NCI-H2171 treated with DMSO at 0.1 percent for 48 hours (cell line): ENCODE data around the gene MGP.

Experiments used
- DNase-seq: peaks from one replicate; lab custom pipeline; 2025; lab: John Stamatoyannopoulos, UW

Gene MGP

GRCh38 chr12:14885718-14886221 lies at the start of gene MGP:
Gene MGP (minus strand): TSS chr12:14885854. CDS start chr12:14885791, 63 bp downstream.
- DNase-seq: no peak

- DNase-seq: no peak
Observed at GRCh38 chr12:14935031-14935430, 49.4 kb upstream of the MGP start.

DNA sequence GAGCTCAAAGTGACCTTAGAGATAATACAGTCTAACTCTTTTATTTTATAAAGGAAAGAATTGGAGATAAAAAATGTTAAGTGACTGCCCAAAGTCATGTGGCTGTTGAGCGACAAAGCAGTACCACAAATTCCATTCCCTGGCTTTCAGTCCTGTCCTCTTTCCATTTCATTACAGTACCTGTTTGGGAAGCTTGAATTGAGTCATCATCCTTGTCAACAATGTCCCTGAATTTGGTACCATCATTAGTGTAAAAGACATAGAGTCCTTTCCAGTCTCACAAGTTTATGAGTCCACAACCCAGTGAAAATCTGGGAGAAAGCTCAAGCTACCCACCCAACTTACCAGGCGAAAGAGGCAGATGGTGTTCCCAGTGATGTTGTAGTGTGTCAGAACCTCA lies 48.9 kb upstream of the MGP start:
- DNase-seq: no peak

- no peak for DNase-seq
Observed at GRCh38 chr12:14931791-14932560, 46.3 kb upstream of the MGP start.

- DNase-seq: no peak
Observed at GRCh38 chr12:14931359-14931758, 45.7 kb upstream of the MGP start.

- DNase-seq: no peak
Observed at GRCh38 chr12:14930299-14930698, 44.6 kb upstream of the MGP start.

DNA sequence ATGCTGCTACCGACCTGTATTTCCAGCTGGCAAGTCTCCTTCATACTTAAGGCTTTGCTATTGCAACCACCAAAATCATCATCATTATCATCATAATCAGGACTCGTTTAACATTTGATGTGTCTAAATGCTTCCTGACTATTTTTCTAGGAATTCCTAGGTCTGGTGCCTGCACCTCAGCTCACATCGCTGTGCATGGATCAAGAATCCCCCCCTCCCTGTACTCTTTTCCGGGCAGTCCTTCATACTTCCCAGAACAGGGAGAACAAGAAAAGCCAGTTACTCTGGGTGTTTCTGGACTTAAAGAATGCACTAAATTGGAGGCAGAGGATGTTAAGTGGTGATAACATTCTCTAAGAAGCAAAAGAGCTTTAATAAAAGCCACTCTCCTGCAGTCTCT lies 43.3 kb upstream of the MGP start:
- no peak for DNase-seq

DNA sequence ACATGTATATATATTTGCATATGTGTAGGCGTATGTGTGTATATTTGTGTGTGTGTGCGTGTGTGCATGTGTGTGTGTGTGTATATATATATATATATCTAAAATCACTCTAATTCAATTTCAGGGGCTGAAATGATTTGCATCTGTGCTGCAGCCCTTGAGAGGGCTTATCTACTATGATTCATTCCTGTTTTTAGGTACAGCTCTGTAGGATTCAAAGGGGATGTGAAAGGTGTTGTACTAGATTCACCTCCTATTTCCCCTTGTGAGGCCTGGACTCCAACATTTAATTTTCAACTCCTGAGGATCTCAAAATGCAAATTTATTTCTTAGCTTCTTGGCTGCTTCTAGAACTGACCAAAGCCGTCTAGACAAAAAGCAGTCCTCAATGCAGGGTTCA lies 41.6 kb upstream of the MGP start:
- DNase-seq: no peak

- no peak for DNase-seq
Observed at GRCh38 chr12:14924541-14924940, 38.9 kb upstream of the MGP start.

- DNase-seq: no peak
Observed at GRCh38 chr12:14923944-14924343, 38.3 kb upstream of the MGP start.

DNA sequence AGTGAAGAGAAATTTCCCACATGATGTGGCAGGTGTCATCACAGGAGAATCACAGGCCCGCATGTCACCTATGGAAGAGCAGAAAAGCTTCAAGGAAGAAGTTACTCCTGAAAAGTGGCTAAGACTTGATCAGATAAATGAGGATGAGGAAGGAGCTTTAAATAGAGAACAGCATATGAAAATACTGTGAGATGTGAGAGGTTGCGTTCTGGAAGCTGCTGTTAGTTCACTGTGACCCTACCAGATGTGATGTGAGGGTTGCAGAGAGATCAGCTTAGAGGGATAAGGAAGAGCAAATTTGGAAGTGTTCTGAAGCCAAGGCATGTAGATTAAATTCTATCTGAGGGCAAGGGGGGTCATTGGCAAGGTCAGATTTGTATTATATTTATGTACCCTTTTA lies 35.6 kb upstream of the MGP start:
- DNase-seq: no peak

GRCh38 chr12:14920475-14921126 lies 34.9 kb upstream of the MGP start:
- DNase-seq: no peak

GRCh38 chr12:14919455-14919854 lies 33.8 kb upstream of the MGP start:
- DNase-seq: no peak

DNA sequence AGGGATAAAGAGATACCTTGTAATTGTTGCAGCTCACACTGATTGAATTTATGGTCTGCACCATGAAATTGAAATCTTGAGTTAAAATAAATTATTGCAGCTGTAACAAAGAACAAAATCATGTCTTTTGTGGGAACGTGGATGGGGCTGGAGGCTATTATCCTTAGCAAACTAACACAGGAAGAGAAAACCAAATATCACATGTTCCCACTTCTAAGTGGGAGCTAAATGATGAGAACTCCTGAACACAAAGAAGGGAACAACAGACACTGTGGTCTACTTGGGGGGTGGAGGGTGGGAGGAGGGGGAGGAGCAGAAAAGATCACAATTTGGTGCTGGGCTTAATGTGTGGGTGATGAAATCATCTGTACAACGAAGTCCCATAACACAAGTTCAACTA lies 30.1 kb upstream of the MGP start:
- DNase-seq: no peak

GRCh38 chr12:14913381-14913781 lies 27.7 kb upstream of the MGP start:
- DNase-seq: peak; percentile 86

DNA sequence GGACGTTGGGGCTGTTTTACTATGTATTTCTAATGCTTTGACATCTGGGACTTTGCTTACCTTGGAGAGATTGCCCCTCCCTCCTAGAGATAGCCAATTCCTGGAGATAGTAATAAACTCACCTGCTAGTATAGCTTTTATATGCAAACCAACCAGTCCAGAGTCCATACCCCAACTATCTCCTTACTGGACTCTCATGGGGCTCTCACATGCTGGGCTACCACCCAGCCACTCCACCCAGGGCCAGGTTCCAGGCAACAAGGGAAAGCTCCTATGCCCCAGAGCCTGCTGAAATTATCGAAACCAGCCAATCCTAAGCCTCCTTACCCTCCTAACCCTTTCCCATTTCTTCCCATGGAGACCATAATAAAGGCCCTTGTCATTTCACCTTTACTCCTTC lies 25.5 kb upstream of the MGP start:
- no peak for DNase-seq

DNA sequence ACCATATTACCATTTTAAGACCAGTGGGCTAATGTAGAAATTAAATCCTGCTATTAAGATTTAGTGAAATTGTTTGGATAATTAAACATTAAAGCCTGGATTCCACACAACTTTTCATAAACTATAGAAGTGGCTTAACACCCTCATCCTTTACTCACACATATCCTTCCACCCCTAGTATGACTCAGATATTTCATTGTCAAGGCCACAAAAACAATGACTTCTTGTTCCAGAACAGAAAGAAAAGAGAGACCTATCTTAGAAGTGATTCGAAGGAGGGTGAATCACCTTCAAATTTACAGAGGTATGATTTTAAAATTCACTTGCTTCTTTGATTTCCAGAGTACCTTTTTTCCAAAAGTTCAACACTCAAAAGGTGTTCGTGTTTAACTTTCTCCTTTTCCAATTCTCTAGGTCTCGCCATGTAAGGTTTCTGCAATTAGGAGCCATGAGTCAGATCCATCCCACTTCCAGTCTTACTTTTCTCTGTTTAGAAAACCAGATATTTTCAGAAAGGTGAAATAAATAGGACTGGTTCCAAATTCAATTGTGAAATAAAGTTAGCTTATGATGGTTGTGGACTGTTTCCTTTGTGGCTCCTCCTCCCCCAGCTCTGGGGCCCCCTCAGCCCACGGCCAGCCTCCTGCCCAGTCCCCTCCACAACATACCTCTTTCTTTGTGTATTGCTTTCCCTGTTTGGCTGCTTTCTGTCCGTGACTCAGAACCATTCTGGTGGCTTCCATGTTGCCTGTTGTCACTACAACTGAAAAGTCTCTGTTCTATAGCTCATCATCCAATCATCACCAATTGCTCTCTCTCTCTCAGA lies 24.6 kb upstream of the MGP start:
- no peak for DNase-seq

GRCh38 chr12:14907953-14908352 lies 22.3 kb upstream of the MGP start:
- no peak for DNase-seq

DNA sequence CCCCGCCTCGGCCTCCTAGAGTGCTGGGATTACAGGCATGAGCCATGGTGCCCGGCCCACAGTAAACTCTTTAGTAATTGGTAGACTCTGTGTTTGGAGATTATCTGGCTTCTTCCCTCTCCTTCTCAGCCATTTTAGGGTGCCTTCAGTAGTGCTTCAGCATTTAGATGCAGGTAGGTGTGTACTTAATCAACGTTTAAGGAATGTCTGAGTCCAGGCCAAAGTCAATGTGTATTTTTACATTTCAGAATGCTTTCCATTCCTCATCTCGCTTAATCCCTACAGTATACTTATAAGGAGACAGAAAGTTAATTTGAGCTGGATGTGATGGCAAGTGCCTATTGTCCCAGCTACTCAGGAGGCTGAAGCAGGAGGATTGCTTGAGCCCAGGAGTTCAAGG lies 20.5 kb upstream of the MGP start:
- DNase-seq: no peak

- DNase-seq: no peak
Observed at GRCh38 chr12:14905269-14906004, 19.8 kb upstream of the MGP start.

DNA sequence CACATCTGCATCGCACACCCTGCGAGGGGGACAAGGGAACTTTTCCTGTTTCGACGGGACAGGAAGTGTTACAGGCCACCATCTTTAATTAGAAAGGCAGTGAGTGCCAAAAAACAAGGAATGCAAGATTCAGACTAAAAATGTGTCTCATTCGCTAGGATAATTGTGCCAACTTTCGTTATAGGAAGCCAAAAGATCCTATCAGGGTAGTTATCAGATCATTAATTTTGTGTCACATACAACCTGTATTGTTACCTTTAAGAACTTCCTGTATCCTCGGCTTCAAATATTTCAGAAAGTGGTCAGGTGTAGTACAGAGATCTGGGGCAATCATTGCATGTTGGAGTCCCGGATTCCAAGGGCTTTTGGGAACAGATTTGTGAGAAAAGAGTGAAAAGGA lies 19.2 kb upstream of the MGP start:
- DNase-seq: no peak
